Thoracic aorta (tissue), 2 donors: ENCODE data around the gene ENTPD8. TPM values are rescaled to one million over a fixed set of nuclear protein-coding genes. Genes with fewer than 3 reads are reported as not detected.

ENCODE experiments used
- ATAC-seq: fragments of 150-250 bp; one replicate; pipeline ENCODE4 v1.8.0; 2017; ENCODE audit warnings: low read depth; ENCODE audit not compliant: insufficient number of reproducible peaks, low FRiP score
- DNase-seq: peaks from one replicate; pipeline ENCODE4 v3.0.0-alpha.2; 2020; ENCODE audit warnings: low spot score
- H3K27ac ChIP-seq, 2 donors: fragments of 200-600 bp; sonication (generic); 1 replicate in 1 of 2; 2 replicates in 1 of 2; pipeline ENCODE4 v1.5.1; 2016; ENCODE audit warnings: mild to moderate bottlenecking in 2 of 2, moderate library complexity in 2 of 2
- H3K27me3 ChIP-seq: fragments of 200-600 bp; sonication (generic); replicated peaks from 2 replicates; pipeline ENCODE4 v1.6.0; 2016; ENCODE audit warnings: mild to moderate bottlenecking; ENCODE audit not compliant: insufficient read depth
- H3K36me3 ChIP-seq: fragments of 200-600 bp; sonication (generic); one replicate; pipeline ENCODE4 v1.5.1; 2016
- H3K4me1 ChIP-seq, 2 donors: fragments of 200-600 bp; sonication (generic); 1 replicate in 1 of 2; 2 replicates in 1 of 2; pipeline versions ENCODE4 v1.5.1 to v1.6.0; 2016; ENCODE audit warnings: low read depth in 2 of 2, mild to moderate bottlenecking in 1 of 2; ENCODE audit not compliant: control insufficient read depth in 1 of 2
- H3K4me3 ChIP-seq: fragments of 200-600 bp; sonication (generic); 2 replicates; pipeline ENCODE4 v1.5.1; 2016; ENCODE audit warnings: mild to moderate bottlenecking
- H3K9me3 ChIP-seq: fragments of 200-600 bp; sonication (generic); 2 replicates; pipeline ENCODE4 v1.5.1; 2016
- total RNA-seq, 2 donors: library from RNA; depleted of rRNA; stranded (reverse); fragments of >200 nt; gene quantifications; one replicate each; pipeline versions ENCODE4 v1.1.0 to v1.2.3, GENCODE V29; 2016
- TF ChIP-seq, protein P1 (sequence below): fragments of 200-600 bp; sonication (generic); IDR thresholded peaks from one replicate; pipeline ENCODE4 v1.5.1; 2019; ENCODE audit warnings: antibody characterized with exemption

ENTPD8 gene
- total RNA-seq, 2 donors from 2014 or later = not detected

DNA sequence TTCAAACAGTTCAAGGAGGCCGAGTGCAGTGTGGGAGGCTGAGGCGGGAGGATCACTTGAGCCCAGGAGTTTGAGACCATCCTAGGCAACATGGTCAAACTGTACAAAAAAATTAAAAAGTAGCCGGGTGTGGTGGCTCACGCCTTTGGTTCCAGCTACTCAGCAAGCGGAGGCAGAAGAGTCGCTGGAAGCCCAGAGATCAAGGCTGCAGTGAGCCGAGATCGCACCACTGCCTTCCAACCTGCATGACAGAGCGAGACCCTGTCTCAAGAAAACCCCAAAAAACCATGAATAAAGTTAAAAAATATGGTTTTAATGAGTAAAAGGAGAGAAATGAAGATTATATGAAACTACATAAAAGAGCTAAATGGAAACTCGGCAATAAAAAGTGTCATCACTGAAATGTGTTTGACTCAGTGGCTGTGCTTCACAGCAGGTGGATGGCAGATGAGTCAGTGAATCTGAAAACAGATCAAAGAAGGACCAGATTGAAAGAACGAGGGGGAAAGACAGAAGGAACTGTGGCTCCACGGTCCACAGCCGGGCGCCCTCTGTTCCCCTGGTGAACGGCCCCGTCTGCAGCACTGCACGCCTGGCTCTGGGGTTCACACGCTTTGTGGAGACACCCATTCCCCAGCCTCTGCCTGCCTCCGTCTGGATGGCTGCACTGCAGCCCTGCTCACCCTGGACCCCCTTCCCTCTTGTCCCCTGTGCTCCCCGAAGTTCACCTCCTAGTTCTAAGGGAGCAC lies 43.3 kb downstream of the ENTPD8 start:
- TF ChIP-seq, protein P1, sequence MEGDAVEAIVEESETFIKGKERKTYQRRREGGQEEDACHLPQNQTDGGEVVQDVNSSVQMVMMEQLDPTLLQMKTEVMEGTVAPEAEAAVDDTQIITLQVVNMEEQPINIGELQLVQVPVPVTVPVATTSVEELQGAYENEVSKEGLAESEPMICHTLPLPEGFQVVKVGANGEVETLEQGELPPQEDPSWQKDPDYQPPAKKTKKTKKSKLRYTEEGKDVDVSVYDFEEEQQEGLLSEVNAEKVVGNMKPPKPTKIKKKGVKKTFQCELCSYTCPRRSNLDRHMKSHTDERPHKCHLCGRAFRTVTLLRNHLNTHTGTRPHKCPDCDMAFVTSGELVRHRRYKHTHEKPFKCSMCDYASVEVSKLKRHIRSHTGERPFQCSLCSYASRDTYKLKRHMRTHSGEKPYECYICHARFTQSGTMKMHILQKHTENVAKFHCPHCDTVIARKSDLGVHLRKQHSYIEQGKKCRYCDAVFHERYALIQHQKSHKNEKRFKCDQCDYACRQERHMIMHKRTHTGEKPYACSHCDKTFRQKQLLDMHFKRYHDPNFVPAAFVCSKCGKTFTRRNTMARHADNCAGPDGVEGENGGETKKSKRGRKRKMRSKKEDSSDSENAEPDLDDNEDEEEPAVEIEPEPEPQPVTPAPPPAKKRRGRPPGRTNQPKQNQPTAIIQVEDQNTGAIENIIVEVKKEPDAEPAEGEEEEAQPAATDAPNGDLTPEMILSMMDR = no peak

DNA sequence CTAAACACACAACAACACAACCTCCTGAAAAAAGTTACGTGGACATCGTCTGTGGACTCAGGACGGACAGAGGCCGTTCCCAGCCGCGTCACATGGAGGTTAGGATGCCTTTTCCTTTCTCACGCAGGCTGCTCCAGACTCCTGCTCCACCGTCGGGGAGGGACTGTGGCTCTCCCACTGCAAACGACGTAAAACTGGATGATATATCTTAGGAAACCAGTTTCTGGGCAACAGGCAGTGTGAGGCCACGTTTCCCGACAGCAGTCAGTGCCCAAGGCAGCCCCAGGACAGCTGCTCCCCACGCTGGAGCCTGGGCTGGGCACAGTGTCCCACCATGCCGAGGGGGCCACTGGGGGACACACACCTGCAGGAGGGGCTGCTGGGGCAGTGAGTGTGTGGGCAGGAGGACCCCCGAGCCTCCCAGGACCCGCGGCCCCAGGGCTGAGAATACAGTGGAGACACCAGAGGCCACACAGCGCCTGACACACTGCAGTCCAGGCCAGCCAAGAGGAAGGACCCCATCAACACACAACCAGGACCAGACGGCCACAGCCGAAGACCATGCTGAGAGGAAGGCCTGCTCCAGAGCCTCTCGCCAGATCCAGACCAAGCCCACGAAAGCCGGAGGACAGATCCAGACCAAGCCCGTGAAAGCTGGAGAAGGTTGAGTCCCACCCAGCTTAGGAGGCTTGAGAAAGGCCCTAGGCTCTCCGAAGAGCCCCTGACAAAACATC lies 44.4 kb downstream of the ENTPD8 start:
- H3K9me3 ChIP-seq = no peaks in the 10 kb centered on the region
- ATAC-seq (no peak), DNase-seq (no peak)
- no peaks in the 10 kb centered on the region for H3K27me3 ChIP-seq
- TF ChIP-seq, protein P1 = no peak
- H3K27ac ChIP-seq = no peak overlapping the region
- H3K4me1 ChIP-seq = no peaks in the 10 kb centered on the region
- H3K4me3 ChIP-seq = no peak overlapping the region
- no peaks in the 10 kb centered on the region for H3K36me3 ChIP-seq

More for the DNA sequence above, 43.3 kb downstream of the ENTPD8 start:
- DNase-seq (no peak), ATAC-seq (no peak)
- no peaks in the 10 kb centered on the region for H3K27me3 ChIP-seq
- H3K9me3 ChIP-seq = no peaks in the 10 kb centered on the region
- no peak overlapping the region for H3K27ac ChIP-seq
- H3K4me3 ChIP-seq = no peak overlapping the region
- no peaks in the 10 kb centered on the region for H3K4me1 ChIP-seq
- H3K36me3 ChIP-seq = no peaks in the 10 kb centered on the region

DNA sequence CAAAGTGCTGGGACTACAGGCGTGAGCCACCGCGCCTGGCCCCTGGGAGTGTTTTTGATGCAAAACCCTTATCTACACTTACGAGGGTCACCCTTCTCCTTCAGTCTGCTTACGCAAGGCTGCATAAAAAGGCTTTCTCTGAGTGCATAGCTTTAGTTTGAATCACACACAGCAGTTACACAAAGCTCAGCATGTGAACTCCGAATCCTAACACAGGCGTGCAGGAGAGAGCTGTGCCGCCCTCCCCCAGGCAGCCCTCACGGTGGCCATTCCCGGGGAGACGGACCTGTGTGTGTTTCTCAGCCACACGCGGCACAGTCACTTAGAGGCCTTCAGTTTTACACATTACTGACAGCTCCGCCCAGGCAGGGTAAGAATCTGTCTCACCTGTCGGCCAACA lies 44.9 kb downstream of the ENTPD8 start:
- H3K27ac ChIP-seq = no peak overlapping the region
- no peaks in the 10 kb centered on the region for H3K36me3 ChIP-seq
- H3K27me3 ChIP-seq = no peaks in the 10 kb centered on the region
- no peaks in the 10 kb centered on the region for H3K9me3 ChIP-seq
- no peaks in the 10 kb centered on the region for H3K4me1 ChIP-seq
- DNase-seq = no peak
- TF ChIP-seq, protein P1 = no peak
- H3K4me3 ChIP-seq = no peak overlapping the region
- no peak for ATAC-seq

DNA sequence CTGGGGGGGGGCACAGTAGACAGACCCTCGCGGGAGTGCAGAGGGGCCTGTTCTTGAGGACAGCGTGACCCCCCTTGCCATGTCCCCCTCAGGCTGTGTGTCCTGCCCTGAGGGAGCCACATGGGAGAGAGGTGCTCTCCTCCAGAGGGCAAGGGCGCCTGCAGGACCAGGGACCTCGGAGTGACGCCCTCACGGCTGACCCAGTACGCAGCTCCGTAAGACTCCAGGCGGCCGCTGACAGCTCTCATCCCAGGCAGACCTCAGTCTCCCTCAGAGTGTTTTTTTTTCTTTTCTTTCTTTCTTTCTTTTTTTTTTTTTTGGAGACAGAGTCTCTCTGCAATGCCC lies 45.5 kb downstream of the ENTPD8 start:
- DNase-seq = no peak
- Histone ChIP-seq H3K36me3 (no peaks in the 10 kb centered on the region), H3K27me3 (no peaks in the 10 kb centered on the region), H3K4me3 (no peak overlapping the region), H3K9me3 (no peaks in the 10 kb centered on the region), H3K27ac (no peak overlapping the region), H3K4me1 (no peaks in the 10 kb centered on the region)
- TF ChIP-seq, protein P1 = no peak
- ATAC-seq = no peak

DNA sequence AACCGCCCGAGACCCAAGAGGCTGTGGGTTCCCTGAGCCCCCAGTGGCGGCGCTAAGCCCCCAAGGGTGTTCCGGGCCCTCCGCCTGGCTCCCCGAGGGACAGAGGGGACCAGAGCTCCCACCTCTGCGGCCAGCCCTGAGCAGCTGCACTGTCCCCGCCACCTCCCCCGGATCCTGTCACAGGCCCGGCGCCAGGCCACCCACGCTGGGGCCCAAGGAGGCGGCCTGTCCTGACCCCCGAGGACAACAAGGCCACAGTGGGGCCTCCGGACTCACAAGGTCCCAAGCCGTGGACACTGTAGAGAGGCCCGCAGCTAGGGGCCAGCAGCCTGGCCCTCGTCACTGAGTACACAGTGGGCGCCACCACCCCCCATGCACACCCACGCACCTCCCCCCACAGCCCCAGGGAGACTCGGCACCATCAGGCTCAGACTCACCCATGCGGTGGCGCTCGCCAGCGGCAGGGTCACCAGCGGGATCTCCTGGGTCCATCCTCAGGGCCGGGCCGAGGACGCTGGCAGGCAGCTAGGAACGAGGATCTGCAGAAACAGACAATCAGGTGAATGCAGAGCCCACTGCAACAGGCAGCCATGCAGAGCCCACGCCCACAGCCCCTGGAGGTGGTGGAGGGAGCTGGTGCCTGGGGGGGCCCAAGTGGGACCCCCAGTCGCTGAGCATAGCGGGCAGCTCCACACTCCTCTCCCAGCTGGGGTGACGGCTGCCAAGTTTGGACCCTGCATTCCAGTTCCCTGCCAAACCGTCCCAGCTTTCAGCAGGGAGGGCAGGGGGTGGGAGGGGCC lies 46.1 kb downstream of the ENTPD8 start:
- Histone ChIP-seq H3K36me3 (no peaks in the 10 kb centered on the region), H3K27me3 (no peaks in the 10 kb centered on the region), H3K4me3 (no peak overlapping the region), H3K9me3 (no peaks in the 10 kb centered on the region), H3K27ac (no peak overlapping the region), H3K4me1 (no peaks in the 10 kb centered on the region)
- TF ChIP-seq, protein P1 = no peak
- ATAC-seq (no peak), DNase-seq (no peak)
